Measurements from ENCODE around the gene BIRC7.

The BIRC7 gene

GRCh38 chr20:63221400-63222053 lies 14.2 kb upstream of the BIRC7 start:
- in situ Hi-C loops (cut with HindIII; ENCODE audit: low sequenced_read_pairs) = loop anchor here (5.0 to 25.0 kb wide), 5 partner anchors 56 to 284 kb away; partner anchors contain the start of genes DIDO1 and GID8

GRCh38 chr20:63222541-63222940 lies 13.2 kb upstream of the BIRC7 start:
- in situ Hi-C loops (cut with HindIII; ENCODE audit: low sequenced_read_pairs) = loop anchor here (5.0 to 25.0 kb wide), 5 partner anchors 55 to 285 kb away; partner anchors contain the start of genes DIDO1 and GID8

- in situ Hi-C loops (cut with HindIII; ENCODE audit: low sequenced_read_pairs) = loop anchor here (5.0 to 25.0 kb wide), 5 partner anchors 54 to 286 kb away; partner anchors contain the start of genes DIDO1 and GID8
Observed at GRCh38 chr20:63223121-63223825, 12.4 kb upstream of the BIRC7 start.

- in situ Hi-C loops (cut with HindIII; ENCODE audit: low sequenced_read_pairs) = loop anchor here (5.0 to 25.0 kb wide), 5 partner anchors 53 to 287 kb away; partner anchors contain the start of genes DIDO1 and GID8
Observed at GRCh38 chr20:63223826-63224207, 11.9 kb upstream of the BIRC7 start.

- in situ Hi-C loops (cut with HindIII; ENCODE audit: low sequenced_read_pairs) = loop anchor here (5.0 to 25.0 kb wide), 5 partner anchors 53 to 287 kb away; partner anchors contain the start of genes DIDO1 and GID8
Observed at GRCh38 chr20:63224412-63225081, 11.2 kb upstream of the BIRC7 start.

- in situ Hi-C loops (cut with HindIII; ENCODE audit: low sequenced_read_pairs) = no loop called here
Observed at GRCh38 chr20:63225082-63225454, 10.6 kb upstream of the BIRC7 start.

- in situ Hi-C loops (cut with HindIII; ENCODE audit: low sequenced_read_pairs) = no loop called here
Observed at GRCh38 chr20:63226042-63226943, 9.4 kb upstream of the BIRC7 start.

GRCh38 chr20:63227260-63227659 lies 8.4 kb upstream of the BIRC7 start:
- in situ Hi-C loops (cut with HindIII; ENCODE audit: low sequenced_read_pairs) = no loop called here

- in situ Hi-C loops (cut with HindIII; ENCODE audit: low sequenced_read_pairs) = no loop called here
Observed at GRCh38 chr20:63228806-63229205, 6.9 kb upstream of the BIRC7 start.

GRCh38 chr20:63230800-63231268 lies 4.9 kb upstream of the BIRC7 start:
- in situ Hi-C loops (cut with HindIII; ENCODE audit: low sequenced_read_pairs) = no loop called here

GRCh38 chr20:63232235-63233060 lies 3.3 kb upstream of the BIRC7 start:
- in situ Hi-C loops (cut with HindIII; ENCODE audit: low sequenced_read_pairs) = no loop called here

- in situ Hi-C loops (cut with HindIII; ENCODE audit: low sequenced_read_pairs) = no loop called here
Observed at GRCh38 chr20:63233061-63233344, 2.7 kb upstream of the BIRC7 start.

- in situ Hi-C loops (cut with HindIII; ENCODE audit: low sequenced_read_pairs) = no loop called here
Observed at GRCh38 chr20:63233924-63234323, 1.8 kb upstream of the BIRC7 start.

- in situ Hi-C loops (cut with HindIII; ENCODE audit: low sequenced_read_pairs) = no loop called here
Observed at GRCh38 chr20:63234693-63235398, 859 bp upstream of the BIRC7 start.

- in situ Hi-C loops (cut with HindIII; ENCODE audit: low sequenced_read_pairs) = no loop called here
Observed at GRCh38 chr20:63236116-63236837, 572 bp downstream of the BIRC7 start.

GRCh38 chr20:63238031-63238430 lies 2.3 kb downstream of the BIRC7 start:
- in situ Hi-C loops (cut with HindIII; ENCODE audit: low sequenced_read_pairs) = no loop called here

- in situ Hi-C loops (cut with HindIII; ENCODE audit: low sequenced_read_pairs) = no loop called here
Observed at GRCh38 chr20:63238514-63239125, 2.9 kb downstream of the BIRC7 start.

- in situ Hi-C loops (cut with HindIII; ENCODE audit: low sequenced_read_pairs) = no loop called here
Observed at GRCh38 chr20:63239431-63239830, 3.7 kb downstream of the BIRC7 start.

Measured in endothelial cell of hepatic sinusoid (primary cell).